Muscle of arm (tissue), 12 donors: ENCODE measurements around the gene SLIT2. TPM values are rescaled to one million over a fixed set of nuclear protein-coding genes. Genes with fewer than 3 reads are reported as not detected.

Source experiments
- DNase-seq: peaks from one replicate; pipeline ENCODE4 v3.0.0-alpha.2; 2013
- polyA plus RNA-seq, 12 donors: library from polyadenylated mRNA; unstranded; fragments of 120-200 nt; gene quantifications; one replicate each; pipeline ENCODE4 v1.2.1, GENCODE V29; 2013; ENCODE audit not compliant: insufficient read length in 12 of 12

Gene SLIT2
- polyA plus RNA-seq, 12 donors, result 6.2 to 41.0 (median 12.1) TPM; not detected in 1

DNA sequence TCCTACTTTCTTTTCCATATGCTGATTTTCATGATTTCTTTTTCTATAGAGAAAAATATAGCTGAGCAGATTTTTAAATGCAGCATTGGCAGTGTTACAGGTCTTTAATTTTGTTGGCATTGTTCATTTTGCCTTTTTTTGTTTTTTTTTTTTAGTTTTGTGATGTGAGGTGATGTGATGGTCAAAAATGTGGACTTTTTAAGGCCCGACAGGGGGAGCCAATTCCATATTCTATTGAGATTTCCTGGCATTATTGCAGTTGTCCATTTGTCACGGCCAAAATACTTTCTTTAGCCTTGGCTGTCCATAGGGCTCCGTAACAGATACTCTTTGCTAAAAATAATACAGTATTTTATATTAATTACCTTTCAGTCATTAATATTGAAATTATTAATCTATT lies 47.8 kb downstream of the SLIT2 start:
- peak; percentile 48 for DNase-seq

DNA sequence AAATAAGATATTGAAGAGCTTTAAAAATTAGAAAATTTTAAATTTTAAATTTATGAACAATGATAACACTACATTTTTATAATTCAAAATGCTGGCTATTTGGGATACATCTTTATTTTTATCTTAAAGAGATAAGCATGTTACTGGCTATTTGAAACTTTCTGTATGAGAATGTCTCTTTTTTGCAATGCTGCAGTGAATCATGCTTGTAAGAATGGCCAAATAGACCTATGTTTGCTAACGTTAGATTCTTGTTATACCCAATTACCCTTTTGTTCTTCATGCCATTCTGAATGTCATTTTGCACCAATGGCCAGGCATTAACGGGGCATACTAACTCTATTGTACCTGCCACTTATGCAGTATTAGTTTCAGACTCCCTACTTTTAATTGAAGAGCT lies 49.5 kb downstream of the SLIT2 start:
- DNase-seq, result no peak
